RWPE1 (cell line): Measurements from ENCODE around the gene FOXP4.

Experiments used
- CTCF ChIA-PET: fragments of 350-600 bp; sonication (Branson Sonifier 250); formaldehyde crosslinking; extraction: SDS; loops from one replicate; lab custom pipeline; 2021; lab: Yijun Ruan, JAX
- POLR2A ChIA-PET: fragments of 400-600 bp; formaldehyde crosslinking; extraction: SDS; loops from one replicate; lab custom pipeline; 2020; ENCODE audit warnings: antibody characterized with exemption; ENCODE audit not compliant: low non-redundant PET; lab: Yijun Ruan, JAX
- DNase-seq: peaks from one replicate; pipeline ENCODE4 v3.0.0; 2012; ENCODE audit warnings: low spot score
- H3K27ac ChIP-seq: fragments of 450-650 bp; 2 replicates; pipeline ENCODE4 v1.5.1; 2017
- TF ChIP-seq, protein P1 (sequence below): fragments of 450-650 bp; conservative IDR thresholded peaks from 2 replicates; pipeline ENCODE4 v1.5.1; 2017; ENCODE audit warnings: low read depth, mild to moderate bottlenecking

The FOXP4 gene

DNA sequence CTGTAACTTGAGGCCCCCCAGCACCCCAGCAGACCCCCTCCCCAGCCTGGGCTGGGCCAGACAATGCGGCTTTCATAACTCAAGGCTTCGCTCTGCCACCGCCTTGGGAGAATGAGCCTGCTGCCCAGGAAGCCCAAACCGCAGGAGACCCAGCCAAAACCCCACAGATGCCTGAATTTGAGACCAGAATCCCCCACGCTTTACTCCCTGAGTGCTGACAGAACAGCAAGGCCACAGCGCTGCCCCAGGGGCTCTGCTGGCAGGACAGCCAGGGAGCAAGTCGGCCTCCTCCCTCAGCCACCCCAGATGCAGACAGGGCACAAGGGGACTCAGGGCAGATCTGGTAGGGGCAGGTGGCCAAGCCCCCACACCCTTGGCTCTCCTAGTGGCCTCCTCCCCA is 94.2 kb downstream of the FOXP4 start:
- TF ChIP-seq, protein P1, sequence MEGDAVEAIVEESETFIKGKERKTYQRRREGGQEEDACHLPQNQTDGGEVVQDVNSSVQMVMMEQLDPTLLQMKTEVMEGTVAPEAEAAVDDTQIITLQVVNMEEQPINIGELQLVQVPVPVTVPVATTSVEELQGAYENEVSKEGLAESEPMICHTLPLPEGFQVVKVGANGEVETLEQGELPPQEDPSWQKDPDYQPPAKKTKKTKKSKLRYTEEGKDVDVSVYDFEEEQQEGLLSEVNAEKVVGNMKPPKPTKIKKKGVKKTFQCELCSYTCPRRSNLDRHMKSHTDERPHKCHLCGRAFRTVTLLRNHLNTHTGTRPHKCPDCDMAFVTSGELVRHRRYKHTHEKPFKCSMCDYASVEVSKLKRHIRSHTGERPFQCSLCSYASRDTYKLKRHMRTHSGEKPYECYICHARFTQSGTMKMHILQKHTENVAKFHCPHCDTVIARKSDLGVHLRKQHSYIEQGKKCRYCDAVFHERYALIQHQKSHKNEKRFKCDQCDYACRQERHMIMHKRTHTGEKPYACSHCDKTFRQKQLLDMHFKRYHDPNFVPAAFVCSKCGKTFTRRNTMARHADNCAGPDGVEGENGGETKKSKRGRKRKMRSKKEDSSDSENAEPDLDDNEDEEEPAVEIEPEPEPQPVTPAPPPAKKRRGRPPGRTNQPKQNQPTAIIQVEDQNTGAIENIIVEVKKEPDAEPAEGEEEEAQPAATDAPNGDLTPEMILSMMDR, result no peak
- H3K27ac ChIP-seq, result peak overlapping the region; percentile 85
- POLR2A ChIA-PET, result no interaction called here
- CTCF ChIA-PET, result no interaction called here
- no peak for DNase-seq

DNA sequence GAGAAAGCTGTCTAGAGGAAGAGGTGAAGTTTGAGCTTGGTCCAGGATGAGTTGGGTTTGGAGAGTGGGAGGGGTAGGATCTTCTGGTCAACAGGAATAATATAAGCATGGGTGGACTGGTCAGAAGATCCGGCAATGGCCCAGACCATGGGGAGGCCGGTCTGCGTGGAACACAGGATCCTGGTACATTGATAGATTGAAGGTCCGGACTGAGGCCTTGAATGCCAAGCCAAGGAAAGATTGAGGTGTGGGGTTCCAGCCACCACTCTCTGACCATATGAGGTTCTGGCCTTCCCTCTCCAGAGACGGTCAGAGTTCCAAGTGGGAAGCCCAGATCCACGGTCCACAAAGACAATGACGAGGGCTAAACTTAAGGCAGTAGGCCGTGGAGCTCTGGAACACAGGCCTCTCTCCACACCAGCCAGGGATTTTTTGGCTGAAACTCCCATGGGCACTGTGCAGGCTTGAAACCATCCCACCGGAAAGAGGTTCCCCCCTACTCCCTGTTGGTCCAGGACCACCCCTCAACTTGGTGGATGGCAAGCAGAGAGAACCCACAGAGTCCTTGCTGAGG is 95.3 kb downstream of the FOXP4 start:
- CTCF ChIA-PET, result no interaction called here
- POLR2A ChIA-PET, result no interaction called here

DNA sequence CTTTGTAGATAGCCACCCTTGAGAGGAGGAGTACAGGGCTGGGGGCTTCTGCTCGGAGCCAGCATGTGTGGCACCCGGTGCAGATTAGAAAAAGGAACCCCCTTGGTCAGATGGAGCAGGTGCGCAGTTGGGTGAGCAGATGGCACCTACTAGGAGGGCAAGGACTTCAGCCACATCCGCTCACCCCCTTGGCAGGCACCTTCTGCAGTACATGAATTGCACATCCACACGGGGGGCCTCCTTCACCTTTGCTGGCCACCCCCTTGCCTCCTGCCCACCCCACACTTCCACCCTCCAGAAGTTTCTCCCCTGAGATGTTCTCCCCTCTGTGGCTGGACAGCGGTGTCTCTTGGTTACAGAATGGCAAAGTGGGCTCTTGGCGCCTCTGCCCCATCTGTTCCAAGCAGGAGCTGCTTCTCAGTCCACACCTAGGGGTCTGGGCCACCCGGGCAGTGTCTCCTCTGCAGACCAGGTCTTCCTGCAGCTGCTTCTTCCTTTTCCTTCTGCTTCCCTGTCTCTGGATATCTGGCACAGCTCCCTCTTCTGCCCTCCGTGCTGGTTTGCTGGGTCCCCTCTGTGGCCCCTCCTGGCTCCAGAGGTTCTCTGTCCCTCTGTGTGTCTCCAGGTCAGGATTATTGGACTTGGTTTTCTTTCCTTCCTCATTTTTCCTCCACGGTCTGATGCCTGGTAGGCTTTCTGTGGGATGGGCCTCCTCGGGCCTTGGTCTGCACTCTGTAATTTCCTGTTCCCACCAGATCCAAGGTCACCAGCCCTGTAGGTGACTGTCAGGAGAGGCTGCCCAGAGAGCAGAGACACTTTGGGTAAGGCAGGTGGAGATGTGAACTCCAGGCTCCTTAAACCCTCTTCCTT is 96.1 kb downstream of the FOXP4 start:
- no peak for DNase-seq
- CTCF ChIA-PET, result interaction anchor here (0.5 kb wide), 1 partner anchor 262 kb away, joined by 3 read pairs; no protein-coding TSS in a partner anchor
- POLR2A ChIA-PET, result no interaction called here
- peak overlapping the region; percentile 85 for H3K27ac ChIP-seq
- TF ChIP-seq, protein P1, result no peak

More for the DNA sequence above, 95.3 kb downstream of the FOXP4 start:
- peak overlapping the region; percentile 85 for H3K27ac ChIP-seq
- TF ChIP-seq, protein P1, result no peak
- no peak for DNase-seq

DNA sequence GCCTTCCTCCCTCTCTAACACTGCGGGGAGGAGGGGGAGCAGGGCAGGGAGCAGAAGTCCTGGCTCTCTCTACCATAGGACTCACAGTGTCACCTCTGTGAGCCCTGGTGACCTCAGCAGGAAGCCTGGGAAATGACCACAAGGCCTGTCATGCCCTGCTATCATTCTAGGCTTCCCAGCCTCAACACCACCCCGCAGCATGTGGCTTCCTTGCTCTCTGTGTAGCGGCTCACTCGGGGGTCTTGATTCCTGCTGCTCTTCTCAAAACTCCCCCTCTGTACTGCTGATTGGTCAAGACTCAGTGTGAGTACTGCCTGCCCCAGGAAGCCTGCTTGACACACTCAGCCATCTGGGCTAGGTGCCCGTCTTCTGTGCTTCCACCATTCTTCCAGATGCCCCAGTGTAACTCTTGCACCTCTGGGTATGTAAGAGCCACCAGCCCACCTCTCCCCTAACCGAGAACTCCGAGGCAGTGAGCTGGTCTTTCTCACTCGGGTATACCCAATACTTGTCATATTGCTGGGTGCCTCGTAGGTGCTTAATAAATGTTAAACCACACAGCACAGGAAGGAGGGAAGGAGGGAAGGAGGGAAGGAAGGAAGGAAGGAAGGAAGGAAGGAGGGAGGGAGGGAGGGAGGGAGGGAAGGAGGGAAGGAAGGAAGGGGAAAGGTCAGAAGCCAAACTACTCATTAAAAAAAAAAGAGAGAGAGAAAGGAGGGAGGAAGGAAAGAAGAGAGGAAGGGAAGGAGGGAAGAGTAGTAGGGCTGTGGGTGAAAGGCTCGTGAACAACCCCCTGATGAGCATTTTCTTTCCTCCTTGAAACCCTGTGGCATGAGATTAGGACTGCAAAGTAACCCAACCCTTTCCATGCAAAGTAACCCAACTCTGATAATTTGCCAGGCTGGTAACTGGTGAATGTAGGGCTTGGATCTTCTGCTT is 97.0 kb downstream of the FOXP4 start:
- CTCF ChIA-PET, result interaction anchor here (0.5 kb wide), 1 partner anchor 261 kb away, joined by 3 read pairs; no protein-coding TSS in a partner anchor

DNA sequence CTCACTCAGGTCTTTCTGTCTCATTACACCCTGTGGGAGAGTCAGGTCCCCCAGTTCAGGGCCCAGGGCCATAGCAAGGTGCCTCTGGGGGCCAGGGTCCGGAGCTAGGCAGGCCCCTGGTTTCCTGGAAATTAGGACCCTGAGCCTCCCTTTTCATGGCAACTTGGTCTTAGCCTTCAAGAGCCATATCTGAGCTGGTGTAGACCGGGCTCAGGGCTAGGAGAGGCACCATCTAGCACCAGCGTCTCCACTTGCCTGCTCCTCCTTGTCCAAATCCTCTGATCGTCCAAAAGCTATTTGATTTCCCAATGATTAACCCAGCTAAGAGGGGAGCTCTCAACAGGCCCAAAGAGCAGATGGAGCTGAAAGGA is 97.7 kb downstream of the FOXP4 start:
- TF ChIP-seq, protein P1, result no peak
- POLR2A ChIA-PET, result no interaction called here
- H3K27ac ChIP-seq, result peak overlapping the region; percentile 85
- no peak for DNase-seq
- CTCF ChIA-PET, result no interaction called here

More for the DNA sequence above, 97.0 kb downstream of the FOXP4 start:
- POLR2A ChIA-PET, result no interaction called here
- TF ChIP-seq, protein P1, result no peak
- DNase-seq, result no peak
- H3K27ac ChIP-seq, result peak overlapping the region; percentile 85

DNA sequence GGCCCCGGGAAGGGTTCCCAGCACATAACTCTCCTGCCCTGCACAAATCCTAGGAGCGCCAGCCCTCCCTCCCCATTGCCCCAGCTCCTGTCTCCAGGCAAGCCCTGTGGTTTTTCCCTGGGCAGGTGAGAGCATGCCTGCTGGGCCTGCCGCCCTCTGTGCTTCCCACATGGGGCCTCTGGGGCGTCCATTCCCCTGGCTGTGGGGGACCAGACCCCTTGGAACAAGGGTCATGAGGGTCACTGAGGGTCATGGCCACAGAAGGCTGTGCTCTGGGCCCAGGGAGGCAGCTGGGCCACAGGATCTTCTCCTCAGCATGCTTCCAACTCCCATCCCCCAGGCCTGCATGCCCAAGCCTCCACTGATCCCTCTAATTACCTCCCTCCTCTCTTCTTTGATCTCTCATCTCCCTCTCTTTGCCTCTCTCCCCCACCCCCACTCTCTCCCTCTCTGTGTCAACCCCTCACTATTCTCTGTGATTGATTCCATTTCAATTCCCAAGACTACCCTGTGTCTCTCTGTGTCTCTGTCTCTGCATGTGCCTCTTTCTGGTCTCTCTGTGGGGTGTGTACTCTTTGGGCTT is 98.2 kb downstream of the FOXP4 start:
- POLR2A ChIA-PET, result no interaction called here
- CTCF ChIA-PET, result no interaction called here
- DNase-seq, result peak; percentile 59
- H3K27ac ChIP-seq, result peak overlapping the region; percentile 85
- TF ChIP-seq, protein P1, result no peak
